Pons (tissue), 1 donor: Measurements from ENCODE around the gene PIK3CG.

Source experiments
- DNase-seq: peaks from one replicate; pipeline ENCODE4 v3.0.0-alpha.2; 2016; ENCODE audit warnings: low spot score

Gene PIK3CG

DNA sequence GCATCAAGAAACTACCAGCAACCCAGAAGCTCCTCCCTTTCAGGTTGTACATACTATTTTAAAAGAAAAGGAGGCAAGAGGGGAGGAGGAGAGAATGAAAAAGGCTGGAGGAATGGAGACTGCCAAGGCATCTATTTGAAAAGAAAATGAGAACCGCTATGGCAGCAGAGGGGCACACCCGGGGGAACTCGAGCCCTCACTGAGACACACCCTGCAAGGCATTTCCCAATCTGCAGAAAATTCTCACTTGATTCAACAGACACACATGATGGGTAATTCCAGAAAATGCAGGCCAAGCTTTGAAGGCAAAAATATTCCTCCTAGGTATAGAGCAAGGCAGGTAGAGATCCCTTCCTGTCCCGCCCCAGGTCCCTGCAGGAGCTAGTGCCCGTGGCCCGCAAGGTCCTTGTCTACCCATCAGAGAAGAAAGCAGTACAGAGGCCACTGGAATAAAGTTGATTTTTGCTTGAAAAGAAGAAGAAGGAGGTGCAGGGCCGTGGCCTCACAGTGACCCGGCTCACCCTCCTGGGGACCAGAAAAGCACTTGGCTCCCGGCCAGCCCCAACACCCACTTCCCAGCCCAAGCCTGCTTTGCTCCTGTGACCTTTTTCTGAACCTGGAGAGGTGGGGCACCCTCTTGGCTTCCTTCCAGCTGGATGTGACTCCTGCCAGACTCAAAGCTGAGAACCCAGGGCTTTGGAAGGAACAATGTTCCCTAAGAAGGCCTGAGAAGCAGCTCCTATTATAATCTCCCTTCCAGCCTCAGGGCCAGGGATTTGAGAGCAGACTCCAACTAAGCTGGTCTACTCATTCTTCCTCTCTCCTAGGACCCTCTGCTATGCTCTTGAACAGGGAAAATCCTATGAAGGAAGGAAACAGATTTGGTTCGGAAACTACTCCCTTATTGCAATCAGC, 6.2 kb upstream of the PIK3CG start:
- no peak for DNase-seq

DNA sequence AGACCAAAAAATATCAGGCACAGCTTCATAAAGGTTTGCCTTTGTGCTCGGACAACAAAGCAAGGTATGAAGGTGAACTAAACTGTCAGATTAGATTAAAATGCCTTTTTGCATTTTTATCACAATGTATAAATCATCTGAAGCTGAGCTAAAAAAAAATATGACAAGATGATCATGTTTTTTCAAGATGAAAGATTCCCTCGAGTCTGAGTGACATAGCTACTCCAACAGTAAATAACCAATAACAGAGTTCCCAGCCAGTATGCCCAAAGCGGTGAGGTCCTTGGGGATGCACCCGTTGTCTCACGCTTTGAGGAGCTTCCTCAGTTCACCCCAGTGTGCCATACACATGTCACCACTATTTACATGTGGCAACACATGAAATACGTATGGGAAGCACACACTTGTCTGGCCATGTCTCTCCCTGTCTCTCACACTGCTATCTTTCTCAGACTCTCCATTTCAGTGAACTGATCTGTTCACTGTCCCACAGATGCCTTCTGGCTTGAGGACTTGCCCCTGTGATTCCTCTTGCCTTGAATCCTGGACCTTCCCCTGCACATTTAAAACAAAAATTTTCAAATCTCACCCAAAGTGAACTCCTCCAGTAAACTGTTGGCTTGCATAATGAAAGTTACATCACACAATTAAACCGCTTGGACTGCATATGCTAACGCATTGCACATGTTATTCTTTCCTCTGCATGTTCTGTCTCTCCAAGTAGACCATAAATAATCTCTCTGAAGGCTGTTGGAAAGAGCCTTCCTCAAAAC, 2.6 kb upstream of the PIK3CG start:
- DNase-seq, result no peak

DNA sequence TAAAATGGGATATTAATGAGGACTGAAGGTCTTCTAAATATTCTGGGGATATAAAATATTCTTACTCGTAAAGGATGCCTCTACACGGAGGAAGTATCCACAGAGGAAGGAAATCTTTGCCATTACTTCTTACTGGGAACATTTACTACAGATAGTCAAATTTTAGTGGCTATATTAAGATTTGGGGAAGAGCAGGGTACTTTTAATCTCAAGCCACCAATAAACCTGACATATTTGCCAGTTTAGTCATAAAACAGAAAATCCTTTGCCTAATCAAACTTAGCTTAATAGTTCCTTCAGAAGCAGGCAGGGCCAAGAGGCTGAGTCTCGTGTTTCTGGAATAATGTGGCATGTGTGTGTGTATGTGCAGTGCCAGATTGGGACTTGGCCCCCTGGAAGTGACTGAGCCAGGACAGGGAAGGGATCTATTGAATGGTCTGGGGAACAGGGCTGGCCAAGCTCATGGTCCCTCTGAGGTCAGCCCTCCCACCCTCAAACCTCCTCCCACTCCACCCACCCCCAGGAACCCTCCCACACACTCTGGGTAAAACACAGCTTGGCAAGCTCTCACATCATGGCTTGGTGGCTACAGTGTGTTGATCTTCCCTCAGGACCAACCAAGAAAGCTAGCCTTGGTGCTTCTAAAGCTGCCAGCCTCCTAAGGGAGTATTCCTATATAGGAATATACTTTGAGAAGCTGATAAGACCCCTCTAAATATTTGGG, 1.6 kb upstream of the PIK3CG start:
- DNase-seq, result no peak

DNA sequence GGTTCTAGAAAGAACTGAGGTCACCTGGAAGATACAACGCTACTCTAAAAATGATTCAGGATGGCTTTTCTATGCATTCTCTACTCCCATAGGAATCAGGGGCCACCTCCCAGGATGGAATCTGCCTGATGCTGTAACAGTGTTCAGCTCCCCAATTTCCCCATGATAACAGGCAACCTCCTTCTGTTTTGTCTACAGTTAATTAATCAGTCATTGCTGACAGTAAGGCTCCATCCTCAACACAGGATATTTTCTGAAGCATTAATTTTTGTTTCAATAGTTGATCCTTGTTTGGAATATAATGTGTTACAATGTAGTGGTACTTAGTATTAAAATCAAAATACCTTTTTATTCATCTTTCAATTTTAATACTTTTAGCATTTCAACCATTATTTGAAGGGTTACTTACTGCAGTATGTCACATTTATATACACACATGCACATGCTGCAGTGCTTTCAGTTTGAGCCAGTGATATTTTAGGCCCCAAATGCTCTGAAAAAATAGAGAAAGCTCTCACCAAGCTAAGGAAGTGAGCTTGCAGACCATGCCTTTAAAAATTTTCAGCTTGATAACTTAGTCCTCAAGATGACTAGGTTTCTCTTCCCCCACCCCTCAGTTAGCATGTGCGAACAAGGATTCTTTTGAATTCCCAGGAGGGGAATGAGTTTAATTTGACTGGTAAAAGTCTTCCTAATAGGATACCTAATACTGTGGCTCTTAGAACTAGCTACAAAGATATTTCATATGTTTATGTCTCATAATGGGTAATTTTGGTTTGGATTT, 592 bp upstream of the PIK3CG start:
- peak; percentile 25 for DNase-seq

DNA sequence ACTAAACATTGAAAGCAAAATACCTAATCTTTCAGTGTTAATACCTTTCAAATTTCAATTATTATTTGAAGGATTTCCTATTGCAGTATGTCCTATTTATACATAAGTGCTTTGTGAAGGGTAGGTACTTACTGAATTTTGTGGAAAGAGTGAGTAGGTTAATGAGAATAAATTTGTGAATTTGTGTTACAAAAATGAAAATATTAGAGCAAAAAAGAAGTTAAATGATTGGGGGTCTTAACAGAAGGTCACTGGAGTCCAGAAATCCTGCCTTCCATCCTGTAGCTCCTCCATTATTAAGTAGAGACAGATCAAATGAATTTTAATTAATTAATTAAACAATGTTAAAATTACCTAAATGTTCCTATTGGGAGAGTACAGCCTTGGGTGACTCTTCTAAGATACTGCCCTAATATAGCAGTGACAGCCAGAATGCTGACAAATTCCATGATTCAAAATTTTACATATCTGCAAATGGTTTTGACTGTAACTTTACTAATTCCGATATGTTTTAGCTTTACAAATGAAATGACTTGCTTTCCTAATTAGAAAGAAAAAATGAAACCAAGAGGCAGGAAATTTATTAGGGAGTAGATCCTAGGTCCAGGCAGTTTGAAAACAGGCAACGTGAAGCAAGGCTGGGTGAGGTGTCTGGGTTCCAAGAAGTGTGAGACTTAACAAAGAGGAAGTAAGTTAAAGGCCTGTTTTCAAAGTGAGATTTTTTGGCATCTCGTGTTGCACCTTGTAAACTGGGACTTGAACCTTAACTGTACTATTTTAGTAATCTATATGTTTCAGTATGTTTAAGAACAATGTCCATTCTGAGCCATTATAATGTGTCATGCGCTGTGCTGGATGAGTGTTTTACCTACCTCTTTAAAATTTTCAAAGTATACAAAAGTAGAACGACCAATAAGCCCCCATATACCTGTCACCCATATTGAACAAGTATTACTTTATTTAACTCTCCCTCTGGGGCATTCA, 1.5 kb downstream of the PIK3CG start:
- DNase-seq, result peak; percentile 57

DNA sequence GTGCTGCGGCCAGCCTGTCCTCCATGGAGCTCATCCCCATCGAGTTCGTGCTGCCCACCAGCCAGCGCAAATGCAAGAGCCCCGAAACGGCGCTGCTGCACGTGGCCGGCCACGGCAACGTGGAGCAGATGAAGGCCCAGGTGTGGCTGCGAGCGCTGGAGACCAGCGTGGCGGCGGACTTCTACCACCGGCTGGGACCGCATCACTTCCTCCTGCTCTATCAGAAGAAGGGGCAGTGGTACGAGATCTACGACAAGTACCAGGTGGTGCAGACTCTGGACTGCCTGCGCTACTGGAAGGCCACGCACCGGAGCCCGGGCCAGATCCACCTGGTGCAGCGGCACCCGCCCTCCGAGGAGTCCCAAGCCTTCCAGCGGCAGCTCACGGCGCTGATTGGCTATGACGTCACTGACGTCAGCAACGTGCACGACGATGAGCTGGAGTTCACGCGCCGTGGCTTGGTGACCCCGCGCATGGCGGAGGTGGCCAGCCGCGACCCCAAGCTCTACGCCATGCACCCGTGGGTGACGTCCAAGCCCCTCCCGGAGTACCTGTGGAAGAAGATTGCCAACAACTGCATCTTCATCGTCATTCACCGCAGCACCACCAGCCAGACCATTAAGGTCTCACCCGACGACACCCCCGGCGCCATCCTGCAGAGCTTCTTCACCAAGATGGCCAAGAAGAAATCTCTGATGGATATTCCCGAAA, 2.7 kb downstream of the PIK3CG start:
- no peak for DNase-seq

DNA sequence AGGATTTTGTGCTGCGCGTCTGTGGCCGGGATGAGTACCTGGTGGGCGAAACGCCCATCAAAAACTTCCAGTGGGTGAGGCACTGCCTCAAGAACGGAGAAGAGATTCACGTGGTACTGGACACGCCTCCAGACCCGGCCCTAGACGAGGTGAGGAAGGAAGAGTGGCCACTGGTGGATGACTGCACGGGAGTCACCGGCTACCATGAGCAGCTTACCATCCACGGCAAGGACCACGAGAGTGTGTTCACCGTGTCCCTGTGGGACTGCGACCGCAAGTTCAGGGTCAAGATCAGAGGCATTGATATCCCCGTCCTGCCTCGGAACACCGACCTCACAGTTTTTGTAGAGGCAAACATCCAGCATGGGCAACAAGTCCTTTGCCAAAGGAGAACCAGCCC, 3.3 kb downstream of the PIK3CG start:
- no peak for DNase-seq

DNA sequence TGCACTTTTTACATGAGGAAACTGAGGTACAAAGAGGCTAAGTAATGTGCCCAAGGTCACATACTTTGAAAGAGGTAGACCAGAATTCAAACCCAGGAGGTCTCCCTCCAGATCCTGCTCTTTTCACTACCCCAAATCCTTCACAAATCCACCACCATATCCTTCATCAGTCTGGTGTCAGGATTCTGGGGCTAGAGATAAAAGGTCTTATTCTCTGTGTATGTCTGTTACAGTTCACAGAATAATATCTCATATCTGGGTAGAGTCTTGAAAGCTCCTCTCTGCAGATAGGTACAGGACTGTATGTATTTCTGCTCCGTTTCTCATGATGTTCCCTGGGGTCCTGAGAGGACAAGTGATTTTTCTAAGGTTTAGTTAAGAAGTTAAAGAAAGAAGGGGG, 4.9 kb downstream of the PIK3CG start:
- no peak for DNase-seq

DNA sequence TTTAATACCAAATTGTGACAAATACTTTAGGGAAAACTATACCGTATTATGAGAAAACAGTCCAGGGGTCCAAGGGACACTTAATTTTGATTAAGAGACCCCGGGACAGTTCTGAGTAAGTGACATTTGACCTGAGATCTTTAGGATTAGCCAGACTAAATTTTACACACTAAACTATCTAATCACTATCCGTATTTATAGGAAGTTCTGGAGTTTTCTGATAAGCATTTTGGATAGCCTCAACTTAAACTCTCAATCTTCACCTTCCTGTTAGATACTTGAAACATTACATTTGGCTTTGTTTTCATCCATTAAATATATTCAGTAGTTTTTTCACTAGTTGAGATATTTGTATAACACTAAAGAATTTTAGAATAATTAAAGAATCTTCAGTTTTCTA, 5.4 kb downstream of the PIK3CG start:
- DNase-seq, result no peak

DNA sequence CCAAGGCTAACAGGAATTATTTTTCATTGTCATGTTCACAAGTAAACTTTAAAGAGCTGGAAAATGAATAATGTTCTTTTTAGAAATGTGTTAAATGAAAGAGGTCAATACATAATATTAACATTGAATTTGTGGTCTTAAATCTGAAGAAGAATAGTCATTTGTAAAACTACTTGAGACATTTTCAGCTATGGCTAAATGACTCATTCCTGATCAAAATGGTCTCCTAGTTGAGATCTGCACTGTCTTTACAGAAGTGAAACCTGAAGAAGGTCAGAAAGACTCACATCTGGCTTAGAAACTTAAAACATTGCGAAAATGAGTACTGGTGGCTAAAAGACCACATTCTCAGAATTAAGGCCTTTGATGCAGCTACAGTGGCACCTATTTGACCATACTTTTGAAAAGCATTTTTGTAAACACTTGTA, 5.9 kb downstream of the PIK3CG start:
- peak; percentile 63 for DNase-seq

DNA sequence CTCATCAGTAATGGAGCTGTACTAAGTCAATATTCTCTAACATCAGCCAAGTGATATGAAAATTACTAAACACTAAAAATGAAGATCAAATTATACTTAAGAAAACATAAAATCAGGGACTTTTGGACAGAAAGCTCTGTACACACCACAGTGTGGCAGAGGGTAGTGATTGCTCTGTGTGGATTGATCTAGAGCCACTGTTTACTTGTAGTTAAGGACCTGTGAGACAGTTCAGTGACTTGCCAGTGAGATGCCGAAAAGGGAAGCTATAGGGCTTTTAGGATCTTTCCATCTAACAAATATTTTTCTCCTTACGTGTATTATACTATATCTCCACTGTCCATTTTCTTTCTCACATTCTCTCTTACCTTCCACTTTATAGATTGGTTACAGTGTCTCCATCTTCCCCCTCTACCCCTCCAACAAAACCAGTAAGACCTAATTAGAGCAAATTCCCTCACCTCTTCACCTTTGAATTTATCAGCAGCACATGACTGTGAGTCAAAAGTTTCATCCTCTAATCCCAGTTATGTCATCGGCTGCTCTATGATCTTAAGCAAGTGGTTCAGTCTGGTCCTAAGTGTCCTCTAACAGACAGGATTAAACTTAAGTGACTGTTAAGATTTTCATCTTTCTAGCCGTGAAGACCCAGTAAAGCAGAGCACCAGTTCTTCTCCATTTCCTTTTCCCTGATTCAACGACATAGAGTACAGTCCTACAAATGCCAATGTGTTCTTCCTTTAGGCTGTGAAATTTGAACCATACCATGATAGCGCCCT, 6.9 kb downstream of the PIK3CG start:
- no peak for DNase-seq

DNA sequence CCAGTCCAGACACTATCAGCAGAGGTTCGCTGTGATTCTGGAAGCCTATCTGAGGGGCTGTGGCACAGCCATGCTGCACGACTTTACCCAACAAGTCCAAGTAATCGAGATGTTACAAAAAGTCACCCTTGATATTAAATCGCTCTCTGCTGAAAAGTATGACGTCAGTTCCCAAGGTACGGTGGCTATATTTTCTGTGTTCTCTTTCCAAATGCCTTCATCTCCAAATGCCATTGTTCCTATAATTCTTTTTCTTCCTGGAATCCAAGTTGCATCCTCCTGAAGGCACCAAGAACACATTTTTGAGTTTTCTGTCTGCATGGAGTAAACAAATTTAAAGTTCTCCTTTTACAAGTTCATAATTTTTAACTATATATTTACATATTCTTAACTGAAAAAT, 7.7 kb downstream of the PIK3CG start:
- DNase-seq, result no peak

DNA sequence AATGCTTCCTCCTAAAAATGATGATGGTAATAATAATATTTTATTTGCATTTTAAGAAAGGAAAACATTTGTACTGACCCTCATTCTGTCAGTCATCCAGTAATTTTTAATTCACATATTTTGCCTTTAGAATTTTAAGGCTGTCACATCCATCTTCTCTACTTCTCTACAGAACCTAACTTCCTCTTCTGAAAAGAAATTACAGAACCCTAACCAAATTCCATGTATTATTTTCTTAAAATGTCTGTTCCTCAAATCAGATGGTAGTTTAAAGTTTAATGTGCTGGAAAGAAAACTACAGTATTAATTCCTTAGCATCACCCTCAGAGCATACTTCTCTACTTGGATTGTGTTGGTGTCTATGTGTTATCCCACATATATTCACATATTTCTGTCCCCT, 9.0 kb downstream of the PIK3CG start:
- DNase-seq, result no peak

DNA sequence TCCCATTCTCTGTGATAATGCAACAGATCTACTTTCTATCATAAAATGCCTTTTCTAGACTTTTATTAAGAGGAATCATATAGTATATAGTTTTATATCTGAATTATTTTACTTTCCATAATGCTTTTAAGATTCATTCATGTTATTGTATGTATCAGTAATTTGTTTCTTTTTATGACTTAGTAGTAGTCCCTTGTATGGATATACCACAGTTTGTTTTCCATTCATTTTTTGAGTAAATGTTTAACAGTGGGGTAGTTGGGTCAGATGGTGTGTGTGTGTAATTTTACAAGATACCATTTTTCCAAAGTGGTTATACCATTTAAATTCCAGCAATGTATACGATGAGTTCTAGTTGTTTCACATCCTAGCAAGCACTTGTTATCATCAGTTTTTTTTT, 10.4 kb downstream of the PIK3CG start:
- DNase-seq, result no peak

DNA sequence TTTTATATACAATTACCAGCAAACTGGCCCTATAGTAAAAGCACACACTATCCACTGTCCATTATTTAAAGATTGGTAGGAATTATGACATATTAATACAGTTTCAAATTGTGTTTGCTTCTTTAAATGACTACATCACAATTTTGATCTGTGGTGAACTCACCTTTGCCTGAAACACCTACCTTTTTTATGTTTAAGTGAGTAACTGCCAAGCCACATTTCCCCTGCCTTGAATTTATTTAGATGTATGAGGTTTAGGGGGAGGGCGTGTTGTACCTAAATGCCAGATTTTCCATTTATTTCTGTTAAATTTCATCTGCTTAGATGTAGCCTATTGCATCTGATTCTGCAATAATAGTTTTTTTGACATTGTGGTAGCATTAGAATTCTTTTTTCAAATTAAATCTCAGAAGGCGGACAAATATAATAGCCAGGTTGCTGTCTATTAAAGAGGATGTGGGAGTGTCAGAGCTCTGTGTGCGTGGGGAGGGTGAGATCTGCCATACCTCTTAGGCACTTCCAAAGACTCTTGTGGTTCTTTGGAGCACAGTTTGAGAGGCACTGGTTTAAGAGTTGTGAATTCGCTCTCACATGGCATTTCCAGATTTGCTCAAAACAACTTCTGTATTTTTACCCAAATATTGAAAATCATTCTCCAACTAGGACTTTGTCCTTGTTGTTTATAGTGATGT, 13.8 kb downstream of the PIK3CG start:
- DNase-seq, result no peak

DNA sequence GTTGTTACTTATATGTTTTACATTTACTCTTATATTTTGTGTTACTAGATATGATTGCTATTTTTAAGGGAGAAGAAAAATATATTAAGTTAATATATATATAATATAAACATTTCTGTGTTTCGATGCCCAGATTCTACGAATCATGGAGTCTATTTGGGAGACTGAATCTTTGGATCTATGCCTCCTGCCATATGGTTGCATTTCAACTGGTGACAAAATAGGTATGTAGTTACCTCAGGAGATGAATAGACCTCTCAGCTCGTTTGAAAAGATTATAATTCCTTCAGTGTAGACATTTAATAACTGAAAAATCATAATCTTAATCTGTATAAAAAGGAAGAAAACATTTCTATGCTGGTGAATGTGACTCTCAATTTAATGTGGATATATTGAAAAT, 16.9 kb downstream of the PIK3CG start:
- no peak for DNase-seq

DNA sequence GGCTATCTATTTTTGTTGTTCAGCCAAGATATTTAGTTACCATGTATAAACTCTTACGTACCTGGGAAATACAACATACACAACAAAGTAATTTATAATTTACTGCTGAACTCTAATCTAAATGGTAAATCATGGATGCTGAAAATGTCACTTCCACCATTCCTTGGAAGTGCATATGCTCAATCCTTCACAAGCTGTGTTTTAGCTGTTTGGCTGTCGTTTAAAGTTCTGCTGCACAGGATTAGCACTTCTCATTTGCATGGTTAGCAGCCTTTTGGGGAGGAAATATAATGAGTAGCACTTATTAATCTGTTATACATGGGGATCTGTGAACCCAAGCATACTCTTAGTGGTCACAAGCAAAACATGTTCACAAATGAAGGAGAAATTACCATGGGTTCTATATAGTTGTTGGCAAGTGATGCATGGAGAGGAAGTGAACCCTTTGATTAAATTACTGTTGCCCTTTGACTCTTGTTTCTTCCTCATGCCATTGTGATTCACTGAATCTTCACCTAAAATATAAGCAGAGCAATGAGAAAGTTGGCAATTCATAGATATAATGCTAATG, 18.5 kb downstream of the PIK3CG start:
- no peak for DNase-seq

DNA sequence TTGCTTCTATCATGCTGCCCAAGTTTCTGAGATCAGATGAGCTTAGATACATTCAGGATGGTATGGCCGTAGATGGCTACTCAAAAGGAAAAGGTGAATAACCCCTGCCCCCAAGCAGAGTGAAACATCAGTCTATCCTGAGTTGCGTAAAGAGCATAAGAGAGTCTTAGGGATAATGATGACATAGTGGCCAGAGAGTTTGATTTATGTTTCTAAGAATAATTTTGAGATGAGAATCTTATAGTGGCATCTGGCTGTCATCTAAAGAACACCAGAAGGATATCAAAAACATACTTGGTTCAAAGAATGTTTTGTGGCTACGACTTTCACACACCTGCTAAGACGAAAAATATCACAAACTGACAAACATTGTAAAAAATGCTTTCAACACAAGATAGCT, 20.6 kb downstream of the PIK3CG start:
- no peak for DNase-seq
